Astrocyte of the hippocampus (primary cell): Measurements from ENCODE around the gene KCNMB2.
"Not testable (repeated sequence)": the region's sequence is repeated elsewhere in the genome, so short reads cannot be mapped to it uniquely, and the experiment has no call there.

Source experiments
- DNase-seq: peaks from one replicate; pipeline ENCODE4 v3.0.0; 2011; ENCODE audit warnings: low read depth, low spot score

The KCNMB2 gene

GRCh38 chr3:178699810-178700209, 163.6 kb downstream of the KCNMB2 start:
- peak; percentile 50 for DNase-seq

DNA sequence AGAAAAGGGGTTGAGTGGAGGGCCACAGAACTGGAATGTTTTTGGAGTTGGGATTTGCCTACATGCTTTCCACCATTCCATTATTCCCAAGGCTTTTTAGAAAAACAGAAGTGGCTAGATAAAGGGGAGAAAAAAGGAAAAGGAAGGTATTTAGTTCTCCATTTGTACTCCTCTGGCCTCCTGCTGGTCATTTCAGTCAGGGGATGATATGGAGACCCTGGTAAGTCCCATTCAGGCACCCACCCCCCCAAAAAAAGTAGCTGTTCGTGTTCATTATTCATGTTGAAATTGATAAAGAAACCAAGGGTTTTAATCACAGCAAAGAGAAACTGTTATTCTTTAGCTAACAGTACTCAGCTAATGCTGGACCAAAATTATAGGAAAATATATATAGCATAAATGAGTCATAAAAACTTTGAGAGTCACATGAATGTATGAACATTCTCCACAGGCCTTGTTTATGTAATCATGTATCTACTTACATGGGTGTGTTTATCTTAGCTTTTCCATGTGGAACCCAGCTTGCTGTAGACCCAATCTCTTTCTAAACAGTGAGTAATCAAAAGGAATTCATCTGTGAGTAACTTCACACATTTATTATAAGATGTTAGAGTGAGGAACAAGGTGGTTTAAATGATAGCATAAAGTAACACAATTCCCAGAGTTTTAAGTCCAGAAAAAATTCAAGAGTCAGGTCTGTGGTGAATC, 167.2 kb downstream of the KCNMB2 start:
- peak; percentile 48 for DNase-seq

DNA sequence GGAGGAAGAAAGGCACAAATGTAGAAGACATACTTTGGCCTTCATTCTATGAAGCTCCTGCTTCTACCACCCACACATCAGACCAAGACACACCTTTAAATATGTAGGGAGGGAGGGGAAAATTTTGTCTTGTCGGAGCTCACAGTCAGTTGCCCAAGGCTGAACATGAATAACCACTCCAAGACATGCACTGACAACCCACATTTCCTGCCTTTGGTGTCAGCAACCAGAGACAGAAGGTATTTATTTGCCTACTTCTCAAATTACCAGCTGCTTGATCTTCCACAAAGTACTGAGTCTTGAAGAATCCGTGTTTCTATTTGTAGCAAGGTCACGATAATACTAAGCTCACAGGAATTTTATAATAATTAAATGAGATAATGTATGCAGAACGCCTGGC, 169.7 kb downstream of the KCNMB2 start:
- peak; percentile 11 for DNase-seq

DNA sequence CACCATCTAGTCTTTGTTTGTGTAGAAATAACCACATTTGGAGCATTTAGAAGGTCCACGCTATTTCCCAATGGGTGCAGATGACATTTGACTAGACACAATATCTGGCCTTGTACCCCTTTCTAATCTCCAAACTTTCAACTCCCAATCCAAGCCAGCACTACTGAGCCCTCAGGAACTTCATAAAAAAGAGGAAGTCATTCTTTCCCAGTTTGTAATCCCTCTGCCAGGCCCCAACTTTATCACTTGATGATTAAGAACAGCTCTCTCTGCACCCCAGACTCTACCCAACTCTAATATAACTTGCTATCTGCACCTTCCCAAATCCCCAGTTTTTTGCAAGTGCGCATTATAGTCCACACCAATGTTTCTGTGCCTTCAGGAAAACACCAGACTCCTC, 170.2 kb downstream of the KCNMB2 start:
- DNase-seq, result no peak

GRCh38 chr3:178707311-178708031, 171.2 kb downstream of the KCNMB2 start:
- no peak for DNase-seq

DNA sequence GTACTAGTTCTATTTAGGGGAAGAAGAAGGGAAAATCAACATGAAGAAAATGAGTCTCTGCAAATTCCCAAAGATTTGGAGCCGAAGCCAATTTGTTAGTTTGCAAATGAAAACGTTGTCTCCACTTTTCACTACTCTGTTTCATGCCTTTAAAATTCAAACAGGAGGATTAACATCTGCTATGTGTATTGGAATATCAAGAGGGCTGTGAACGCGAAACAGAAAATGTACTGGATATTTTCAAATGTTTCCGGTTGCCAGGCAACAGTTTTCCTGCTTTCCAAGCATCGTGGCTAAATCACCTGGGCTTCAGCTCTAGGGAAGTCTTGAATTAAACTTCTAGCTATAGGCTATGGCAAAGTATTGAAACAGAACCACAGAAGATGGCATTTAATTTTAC, 172.8 kb downstream of the KCNMB2 start:
- peak; percentile 14 for DNase-seq

- DNase-seq, result no peak
These were observed 175.5 kb downstream of the KCNMB2 start for GRCh38 chr3:178711753-178712152.

GRCh38 chr3:178712247-178712646, 176.0 kb downstream of the KCNMB2 start:
- DNase-seq, result no peak

- DNase-seq, result no peak
These were observed 178.9 kb downstream of the KCNMB2 start for GRCh38 chr3:178714925-178715832.

GRCh38 chr3:178718995-178719635, 182.9 kb downstream of the KCNMB2 start:
- DNase-seq, result peak; percentile 70

- DNase-seq, result no peak
These were observed 196.6 kb downstream of the KCNMB2 start for GRCh38 chr3:178732824-178733223.

GRCh38 chr3:178735032-178735674, 198.9 kb downstream of the KCNMB2 start:
- no peak for DNase-seq

- peak; percentile 75 for DNase-seq
These were observed 200.1 kb downstream of the KCNMB2 start for GRCh38 chr3:178736300-178736699.

DNA sequence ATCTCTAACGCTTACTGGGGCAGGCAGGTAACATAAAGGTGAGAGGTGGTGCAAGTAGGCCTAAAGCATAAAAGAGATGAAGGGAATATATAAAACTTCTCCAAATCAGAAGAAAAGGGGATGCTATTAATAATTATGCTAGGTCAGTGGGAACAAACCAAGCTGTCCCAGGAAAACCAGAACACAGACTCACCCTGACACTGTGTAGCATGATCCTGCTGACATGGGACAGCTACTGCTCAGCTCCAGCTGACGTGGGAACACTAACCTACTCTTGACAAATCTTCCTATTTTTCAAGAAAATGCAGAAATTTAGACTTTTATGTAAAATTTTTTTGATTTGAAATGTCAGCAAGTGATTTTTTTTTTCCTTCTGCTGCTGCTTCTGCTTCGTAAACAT, 203.5 kb downstream of the KCNMB2 start:
- DNase-seq, result no peak

DNA sequence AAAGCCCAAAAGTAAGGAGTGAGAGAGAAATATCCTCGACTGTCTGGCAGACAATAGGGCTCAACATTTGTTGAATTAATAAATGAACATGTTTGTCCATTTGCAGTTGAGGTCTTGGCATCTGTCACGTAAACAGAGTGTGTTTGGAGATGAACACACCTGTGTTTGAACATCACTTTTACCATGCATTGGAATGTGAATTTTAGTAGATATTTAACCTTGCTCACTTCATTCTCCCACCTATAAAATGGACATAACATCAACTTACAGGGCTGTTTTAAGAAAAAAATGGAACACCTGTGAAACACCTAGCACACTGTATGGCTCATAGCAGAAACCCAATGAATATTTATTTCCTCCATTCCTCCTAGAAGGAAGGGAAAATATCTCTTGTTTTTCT, 204.8 kb downstream of the KCNMB2 start:
- DNase-seq, result no peak

- no peak for DNase-seq
These were observed 207.1 kb downstream of the KCNMB2 start for GRCh38 chr3:178743297-178743696.

- DNase-seq, result not testable (repeated sequence)
These were observed 209.8 kb downstream of the KCNMB2 start for GRCh38 chr3:178745861-178746655.

- no peak for DNase-seq
These were observed 212.6 kb downstream of the KCNMB2 start for GRCh38 chr3:178748874-178749273.

DNA sequence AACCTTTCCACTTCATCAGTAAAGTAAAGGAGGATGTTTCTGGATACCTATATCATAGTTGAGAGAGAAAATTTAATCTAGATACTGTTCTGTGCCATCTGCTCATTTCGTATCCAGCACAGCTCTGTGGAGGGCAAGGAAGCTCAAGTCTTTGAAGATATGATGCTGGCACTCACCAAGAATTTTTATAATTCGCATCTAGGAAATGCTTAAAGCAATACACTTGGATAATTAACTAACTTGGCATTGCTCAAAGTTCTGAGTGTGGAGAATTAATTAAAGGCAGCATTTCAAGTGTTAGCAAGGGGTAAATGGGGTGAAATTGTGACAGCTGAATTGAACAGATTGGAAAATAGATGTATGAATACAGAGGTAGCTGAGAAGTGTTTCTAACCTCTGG, 213.2 kb downstream of the KCNMB2 start:
- no peak for DNase-seq

DNA sequence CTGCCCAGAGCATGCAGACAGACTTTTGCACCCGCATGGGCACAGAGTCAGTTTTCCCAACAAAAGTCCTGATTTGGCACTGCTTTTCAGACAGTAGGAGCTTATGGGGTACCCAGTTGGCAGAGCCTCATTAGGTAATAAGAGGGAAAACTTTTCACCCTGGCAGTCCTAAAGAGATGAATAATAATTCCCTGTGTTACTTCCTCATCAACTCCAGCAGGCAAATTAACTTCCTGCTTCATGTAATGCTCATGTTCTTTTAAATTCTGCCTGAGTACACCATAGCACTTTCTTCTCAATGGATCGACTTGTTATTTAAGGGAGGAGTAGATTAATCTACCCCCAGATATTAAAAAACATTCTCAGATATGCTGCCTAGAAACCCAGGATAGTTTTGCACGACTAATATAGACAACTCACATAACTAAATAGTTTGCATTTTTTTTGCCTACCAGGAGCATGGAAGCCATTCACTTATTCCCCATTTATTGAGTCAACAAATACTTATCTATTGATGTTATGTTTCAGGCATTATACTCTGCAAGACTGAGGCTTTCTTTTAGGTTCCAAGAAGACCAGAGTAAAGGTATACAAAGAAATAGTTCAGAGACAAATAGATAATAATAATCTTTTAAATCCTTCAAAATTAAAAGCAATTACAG, 214.5 kb downstream of the KCNMB2 start:
- no peak for DNase-seq
